SU-DHL-6 (cell line): ENCODE data around the gene LAGE3.

ENCODE experiments used
- EZH2phosphoT487 ChIP-seq: fragments of 200-600 bp; sonication (generic), shearing (Covaris generic); conservative IDR thresholded peaks from 2 replicates; pipeline ENCODE4 v1.6.1; 2018; ENCODE audit warnings: mild to moderate bottlenecking, antibody characterized with exemption, low read length, moderate library complexity, mixed read lengths
- TF ChIP-seq, protein P1 (sequence below): fragments of 200-600 bp; sonication (generic); IDR thresholded peaks from one replicate; pipeline ENCODE4 v1.5.1; 2017; ENCODE audit warnings: antibody characterized with exemption, mild to moderate bottlenecking, low read length, moderate library complexity; ENCODE audit not compliant: insufficient read depth, poor library complexity, severe bottlenecking

DNA sequence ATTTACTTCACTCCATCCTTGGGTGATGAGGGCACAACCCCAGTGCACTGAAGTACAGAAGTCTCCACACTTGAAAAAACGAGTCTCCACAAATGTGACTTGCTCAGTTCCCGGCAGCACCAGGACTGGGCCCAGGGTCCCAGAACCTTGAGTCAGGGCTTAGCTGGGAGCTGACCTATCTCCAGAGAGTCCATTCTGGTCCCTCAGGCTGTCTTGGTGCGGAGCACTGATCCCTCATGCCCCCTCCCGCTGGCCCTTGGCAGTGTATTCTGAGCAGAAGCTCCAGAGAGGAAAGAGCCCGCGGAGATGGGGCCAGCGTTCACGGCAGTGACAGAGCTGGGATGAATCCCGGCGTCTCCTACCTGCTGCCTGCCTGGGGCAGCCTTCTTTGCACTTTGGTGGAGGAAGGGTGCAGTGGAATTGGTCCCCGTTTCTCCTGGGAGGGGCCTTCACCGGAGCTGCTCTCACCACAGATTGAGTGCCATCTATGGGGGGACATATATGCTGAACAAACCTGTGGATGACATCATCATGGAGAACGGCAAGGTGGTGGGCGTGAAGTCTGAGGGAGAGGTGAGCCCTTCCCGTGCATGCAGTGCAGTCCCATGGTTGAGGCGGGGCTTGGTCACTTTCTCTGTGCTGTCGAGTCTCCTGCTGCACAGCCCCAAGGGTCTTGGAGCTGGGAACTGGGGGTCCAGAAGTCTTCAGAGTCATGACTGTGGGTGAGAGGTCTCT, 38.3 kb downstream of the LAGE3 start:
- TF ChIP-seq, protein P1, sequence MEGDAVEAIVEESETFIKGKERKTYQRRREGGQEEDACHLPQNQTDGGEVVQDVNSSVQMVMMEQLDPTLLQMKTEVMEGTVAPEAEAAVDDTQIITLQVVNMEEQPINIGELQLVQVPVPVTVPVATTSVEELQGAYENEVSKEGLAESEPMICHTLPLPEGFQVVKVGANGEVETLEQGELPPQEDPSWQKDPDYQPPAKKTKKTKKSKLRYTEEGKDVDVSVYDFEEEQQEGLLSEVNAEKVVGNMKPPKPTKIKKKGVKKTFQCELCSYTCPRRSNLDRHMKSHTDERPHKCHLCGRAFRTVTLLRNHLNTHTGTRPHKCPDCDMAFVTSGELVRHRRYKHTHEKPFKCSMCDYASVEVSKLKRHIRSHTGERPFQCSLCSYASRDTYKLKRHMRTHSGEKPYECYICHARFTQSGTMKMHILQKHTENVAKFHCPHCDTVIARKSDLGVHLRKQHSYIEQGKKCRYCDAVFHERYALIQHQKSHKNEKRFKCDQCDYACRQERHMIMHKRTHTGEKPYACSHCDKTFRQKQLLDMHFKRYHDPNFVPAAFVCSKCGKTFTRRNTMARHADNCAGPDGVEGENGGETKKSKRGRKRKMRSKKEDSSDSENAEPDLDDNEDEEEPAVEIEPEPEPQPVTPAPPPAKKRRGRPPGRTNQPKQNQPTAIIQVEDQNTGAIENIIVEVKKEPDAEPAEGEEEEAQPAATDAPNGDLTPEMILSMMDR = no peak
- TF ChIP-seq EZH2phosphoT487 = no peak
